Measurements from ENCODE around the gene CAPNS1. TPM values are rescaled to one million over a fixed set of nuclear protein-coding genes. Genes with fewer than 3 reads are reported as not detected.
A peak's percentile ranks its signal among the peaks of the same experiment; 100 is the strongest.

CAPNS1 gene
- total and polyA plus RNA-seq, 2 of the 13 experiments (the other 11 are each of a cell fraction or from before 2014, with no cell fraction given), result 322 to 526 TPM

GRCh38 chr19:36139473-36140303 is at the start of gene CAPNS1 (continued):
- no peak for TF ChIP-seq ZNF577 (CRISPR knock-in tag; IDR thresholded peaks at IDR 0.05; ENCODE audit: borderline replicate concordance, low read depth)
- TF ChIP-seq ZNF605 (CRISPR knock-in tag; IDR thresholded peaks at IDR 0.05), result peak; percentile 67
- TF ChIP-seq ZNF770 (CRISPR knock-in tag; IDR thresholded peaks at IDR 0.05), result peak; percentile 88
- TF ChIP-seq ZNF558 (CRISPR knock-in tag; IDR thresholded peaks at IDR 0.05; ENCODE audit: borderline replicate concordance), result no peak
- TF ChIP-seq ZNF460 (CRISPR knock-in tag; IDR thresholded peaks at IDR 0.05; ENCODE audit: borderline replicate concordance), result no peak; the same call in 1 of the 2 replicates
- TF ChIP-seq SPEN (CRISPR knock-in tag; IDR thresholded peaks at IDR 0.05; ENCODE audit: low read depth), result peak; percentile 91
- TF ChIP-seq, protein P1, sequence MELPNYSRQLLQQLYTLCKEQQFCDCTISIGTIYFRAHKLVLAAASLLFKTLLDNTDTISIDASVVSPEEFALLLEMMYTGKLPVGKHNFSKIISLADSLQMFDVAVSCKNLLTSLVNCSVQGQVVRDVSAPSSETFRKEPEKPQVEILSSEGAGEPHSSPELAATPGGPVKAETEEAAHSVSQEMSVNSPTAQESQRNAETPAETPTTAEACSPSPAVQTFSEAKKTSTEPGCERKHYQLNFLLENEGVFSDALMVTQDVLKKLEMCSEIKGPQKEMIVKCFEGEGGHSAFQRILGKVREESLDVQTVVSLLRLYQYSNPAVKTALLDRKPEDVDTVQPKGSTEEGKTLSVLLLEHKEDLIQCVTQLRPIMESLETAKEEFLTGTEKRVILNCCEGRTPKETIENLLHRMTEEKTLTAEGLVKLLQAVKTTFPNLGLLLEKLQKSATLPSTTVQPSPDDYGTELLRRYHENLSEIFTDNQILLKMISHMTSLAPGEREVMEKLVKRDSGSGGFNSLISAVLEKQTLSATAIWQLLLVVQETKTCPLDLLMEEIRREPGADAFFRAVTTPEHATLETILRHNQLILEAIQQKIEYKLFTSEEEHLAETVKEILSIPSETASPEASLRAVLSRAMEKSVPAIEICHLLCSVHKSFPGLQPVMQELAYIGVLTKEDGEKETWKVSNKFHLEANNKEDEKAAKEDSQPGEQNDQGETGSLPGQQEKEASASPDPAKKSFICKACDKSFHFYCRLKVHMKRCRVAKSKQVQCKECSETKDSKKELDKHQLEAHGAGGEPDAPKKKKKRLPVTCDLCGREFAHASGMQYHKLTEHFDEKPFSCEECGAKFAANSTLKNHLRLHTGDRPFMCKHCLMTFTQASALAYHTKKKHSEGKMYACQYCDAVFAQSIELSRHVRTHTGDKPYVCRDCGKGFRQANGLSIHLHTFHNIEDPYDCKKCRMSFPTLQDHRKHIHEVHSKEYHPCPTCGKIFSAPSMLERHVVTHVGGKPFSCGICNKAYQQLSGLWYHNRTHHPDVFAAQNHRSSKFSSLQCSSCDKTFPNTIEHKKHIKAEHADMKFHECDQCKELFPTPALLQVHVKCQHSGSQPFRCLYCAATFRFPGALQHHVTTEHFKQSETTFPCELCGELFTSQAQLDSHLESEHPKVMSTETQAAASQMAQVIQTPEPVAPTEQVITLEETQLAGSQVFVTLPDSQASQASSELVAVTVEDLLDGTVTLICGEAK (IDR thresholded peaks at IDR 0.05), result no peak
- TF ChIP-seq, protein P1 (CRISPR knock-in tag; IDR thresholded peaks at IDR 0.05), result no peak; the same call in 1 of the 2 replicates
- peak; percentile 68; the same call in 1 of the 2 replicates for TF ChIP-seq CCDC6 (CRISPR knock-in tag; IDR thresholded peaks at IDR 0.05)
- TF ChIP-seq PTBP1 (IDR thresholded peaks at IDR 0.05; ENCODE audit: low read depth, low read length, poor library complexity, severe bottlenecking), result no peak
- TF ChIP-seq EP300 (IDR thresholded peaks at IDR 0.05; ENCODE audit: low read depth in 2 of 2, low read length in 2 of 2), result no peak
- no peak for TF ChIP-seq EP300 (CRISPR knock-in tag; IDR thresholded peaks at IDR 0.05; ENCODE audit: borderline replicate concordance)
- peak; percentile 70 for TF ChIP-seq MYC (CRISPR knock-in tag; IDR thresholded peaks at IDR 0.05; ENCODE audit: borderline replicate concordance)
- TF ChIP-seq ZNF224 (CRISPR knock-in tag; IDR thresholded peaks at IDR 0.05), result 0 out of 2 replicates have a peak, but pooled peaks have one; percentile 67
- TF ChIP-seq STAG1 (CRISPR knock-in tag; IDR thresholded peaks at IDR 0.05), result no peak
- TF ChIP-seq SMC3 (IDR thresholded peaks at IDR 0.05; ENCODE audit: low read length), result no peak
- 0 out of 2 replicates have a peak, but pooled peaks have one; percentile 42 for TF ChIP-seq ZNF747 (CRISPR knock-in tag; IDR thresholded peaks at IDR 0.05; ENCODE audit: borderline replicate concordance)
- no peak for TF ChIP-seq MAFF (IDR thresholded peaks at IDR 0.05; ENCODE audit: low read depth, low read length)

All from HepG2 (cell line).